Astrocyte (in vitro differentiated cells and primary cell): ENCODE measurements around the gene GPR61.

ENCODE experiments used
- EZH2 ChIP-seq: IDR thresholded peaks from 2 replicates; pipeline ENCODE4 v1.6.1; 2012; ENCODE audit warnings: mild to moderate bottlenecking, low read length, inconsistent platforms; ENCODE audit not compliant: insufficient read depth
- TF ChIP-seq, protein P1 (sequence below): IDR thresholded peaks from 2 replicates; pipeline ENCODE4 v1.5.1; 2011; ENCODE audit warnings: low read depth, mild to moderate bottlenecking, inconsistent platforms, low read length, moderate library complexity; ENCODE audit not compliant: insufficient read depth

DNA sequence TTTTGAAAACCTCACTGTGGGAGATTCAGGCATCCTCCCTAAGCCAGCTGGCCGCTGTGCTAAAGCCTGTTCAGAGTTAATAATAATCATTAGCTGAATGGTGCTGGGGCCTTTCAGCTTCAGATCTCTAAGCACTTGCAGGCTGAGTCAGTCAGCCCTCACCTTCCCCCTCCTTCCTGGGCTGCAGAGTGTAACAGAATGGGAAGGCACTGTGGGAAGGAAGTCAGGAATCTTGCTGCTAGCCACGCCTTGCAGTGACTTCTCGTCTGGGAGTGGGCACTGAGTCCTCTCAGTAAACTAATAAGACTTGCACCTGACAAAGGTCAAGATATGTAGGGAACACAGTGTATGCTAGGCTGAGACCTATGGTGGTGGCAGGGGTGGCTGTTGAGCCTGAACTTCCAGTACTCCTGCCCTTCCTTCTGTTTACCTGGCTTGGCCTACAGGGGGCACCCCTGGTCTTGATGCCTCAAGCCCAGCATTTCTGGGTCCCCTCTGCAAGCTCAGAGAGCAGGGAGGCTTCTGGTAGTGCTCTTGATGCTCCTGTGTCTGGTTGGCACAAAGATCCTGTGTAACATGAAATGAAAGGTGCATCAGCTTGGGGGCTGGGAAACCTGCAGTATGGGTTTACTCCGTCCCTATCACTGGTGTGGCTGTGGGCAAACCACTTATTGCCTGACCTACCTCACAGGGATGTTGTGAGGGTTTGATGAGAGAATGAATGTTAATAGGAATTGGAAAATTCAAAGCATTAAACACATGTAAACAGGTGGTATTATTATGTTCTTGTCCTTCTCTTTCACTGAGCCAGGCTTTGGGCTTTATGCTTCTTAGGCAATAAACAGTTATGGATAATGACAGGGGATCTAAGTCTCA, 39.8 kb upstream of the GPR61 start:
- TF ChIP-seq, protein P1, sequence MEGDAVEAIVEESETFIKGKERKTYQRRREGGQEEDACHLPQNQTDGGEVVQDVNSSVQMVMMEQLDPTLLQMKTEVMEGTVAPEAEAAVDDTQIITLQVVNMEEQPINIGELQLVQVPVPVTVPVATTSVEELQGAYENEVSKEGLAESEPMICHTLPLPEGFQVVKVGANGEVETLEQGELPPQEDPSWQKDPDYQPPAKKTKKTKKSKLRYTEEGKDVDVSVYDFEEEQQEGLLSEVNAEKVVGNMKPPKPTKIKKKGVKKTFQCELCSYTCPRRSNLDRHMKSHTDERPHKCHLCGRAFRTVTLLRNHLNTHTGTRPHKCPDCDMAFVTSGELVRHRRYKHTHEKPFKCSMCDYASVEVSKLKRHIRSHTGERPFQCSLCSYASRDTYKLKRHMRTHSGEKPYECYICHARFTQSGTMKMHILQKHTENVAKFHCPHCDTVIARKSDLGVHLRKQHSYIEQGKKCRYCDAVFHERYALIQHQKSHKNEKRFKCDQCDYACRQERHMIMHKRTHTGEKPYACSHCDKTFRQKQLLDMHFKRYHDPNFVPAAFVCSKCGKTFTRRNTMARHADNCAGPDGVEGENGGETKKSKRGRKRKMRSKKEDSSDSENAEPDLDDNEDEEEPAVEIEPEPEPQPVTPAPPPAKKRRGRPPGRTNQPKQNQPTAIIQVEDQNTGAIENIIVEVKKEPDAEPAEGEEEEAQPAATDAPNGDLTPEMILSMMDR, result peak; percentile 33
- TF ChIP-seq EZH2, result no peak
